IPS-20b (cell line): Measurements from ENCODE around the gene PTPRD.

Source experiments
- H3K27ac ChIP-seq: one replicate; pipeline ENCODE4 v1.5.1; 2013; ENCODE audit warnings: low read length
- H3K27me3 ChIP-seq: 2 replicates; pipeline ENCODE4 v1.6.1; 2013; ENCODE audit warnings: mild to moderate bottlenecking, low read length, inconsistent platforms; ENCODE audit not compliant: insufficient read depth
- H3K36me3 ChIP-seq: 2 replicates; pipeline ENCODE4 v1.6.1; 2013; ENCODE audit warnings: low read depth, mild to moderate bottlenecking, inconsistent platforms, low read length, moderate library complexity; ENCODE audit not compliant: insufficient read depth
- H3K4me1 ChIP-seq: 2 replicates; pipeline ENCODE4 v1.6.1; 2013; ENCODE audit warnings: mild to moderate bottlenecking, control low read depth, inconsistent platforms, low read length, moderate library complexity; ENCODE audit not compliant: insufficient read depth
- H3K4me3 ChIP-seq: 2 replicates; pipeline ENCODE4 v1.5.1; 2013; ENCODE audit warnings: mild to moderate bottlenecking, low read length, inconsistent platforms
- H3K9ac ChIP-seq: 2 replicates; pipeline ENCODE4 v1.6.1; 2013; ENCODE audit warnings: low read depth, mild to moderate bottlenecking, inconsistent platforms, low read length, moderate library complexity
- H3K9me3 ChIP-seq: 2 replicates; pipeline ENCODE4 v1.6.1; 2013; ENCODE audit warnings: mild to moderate bottlenecking, low read depth, low read length, inconsistent platforms; ENCODE audit not compliant: insufficient read depth

The PTPRD gene

GRCh38 chr9:8555762-8556500, 2056.9 kb downstream of the PTPRD start:
- no peak overlapping the region for H3K27ac ChIP-seq
- no peaks in the 10 kb centered on the region for H3K27me3 ChIP-seq
- H3K9ac ChIP-seq, result no peak overlapping the region
- H3K4me1 ChIP-seq, result peaks cover 6% of the 10 kb centered on the region; the same call in 1 of the 2 replicates
- H3K9me3 ChIP-seq, result no peaks in the 10 kb centered on the region
- no peaks in the 10 kb centered on the region for H3K36me3 ChIP-seq
- H3K4me3 ChIP-seq, result no peak overlapping the region

- Histone ChIP-seq H3K9ac (no peak overlapping the region), H3K36me3 (no peaks in the 10 kb centered on the region), H3K9me3 (no peaks in the 10 kb centered on the region), H3K27ac (no peak overlapping the region), H3K4me1 (no peaks in the 10 kb centered on the region), H3K4me3 (no peak overlapping the region), H3K27me3 (no peaks in the 10 kb centered on the region)
Measured at GRCh38 chr9:8553444-8553843, 2059.4 kb downstream of the PTPRD start.

- H3K4me1 ChIP-seq, result no peaks in the 10 kb centered on the region
Measured at GRCh38 chr9:8552732-8553131, 2060.1 kb downstream of the PTPRD start.

GRCh38 chr9:8549214-8549613, 2063.6 kb downstream of the PTPRD start:
- H3K27me3 ChIP-seq, result no peaks in the 10 kb centered on the region
- no peaks in the 10 kb centered on the region for H3K36me3 ChIP-seq
- H3K27ac ChIP-seq, result no peak overlapping the region
- H3K4me1 ChIP-seq, result no peaks in the 10 kb centered on the region
- H3K9ac ChIP-seq, result no peak overlapping the region
- H3K4me3 ChIP-seq, result no peak overlapping the region
- no peaks in the 10 kb centered on the region for H3K9me3 ChIP-seq

More at GRCh38 chr9:8552732-8553131, 2060.1 kb downstream of the PTPRD start:
- H3K9me3 ChIP-seq, result no peaks in the 10 kb centered on the region
- no peak overlapping the region for H3K9ac ChIP-seq
- no peaks in the 10 kb centered on the region for H3K27me3 ChIP-seq
- H3K4me3 ChIP-seq, result no peak overlapping the region
- no peaks in the 10 kb centered on the region for H3K36me3 ChIP-seq
- H3K27ac ChIP-seq, result no peak overlapping the region

GRCh38 chr9:8543219-8543618, 2069.6 kb downstream of the PTPRD start:
- Histone ChIP-seq H3K27me3 (no peaks in the 10 kb centered on the region), H3K4me1 (no peaks in the 10 kb centered on the region), H3K9ac (no peak overlapping the region), H3K27ac (no peak overlapping the region), H3K4me3 (no peak overlapping the region), H3K9me3 (no peaks in the 10 kb centered on the region), H3K36me3 (no peaks in the 10 kb centered on the region)

- Histone ChIP-seq H3K4me3 (no peak overlapping the region), H3K9me3 (no peaks in the 10 kb centered on the region), H3K27ac (no peak overlapping the region), H3K9ac (no peak overlapping the region), H3K27me3 (no peaks in the 10 kb centered on the region), H3K36me3 (no peaks in the 10 kb centered on the region), H3K4me1 (no peaks in the 10 kb centered on the region)
Measured at GRCh38 chr9:8542537-8542936, 2070.3 kb downstream of the PTPRD start.

GRCh38 chr9:8539681-8540197, 2073.1 kb downstream of the PTPRD start:
- Histone ChIP-seq H3K27ac (no peak overlapping the region), H3K27me3 (no peaks in the 10 kb centered on the region), H3K36me3 (no peaks in the 10 kb centered on the region), H3K4me1 (no peaks in the 10 kb centered on the region), H3K9me3 (no peaks in the 10 kb centered on the region), H3K9ac (no peak overlapping the region), H3K4me3 (no peak overlapping the region)

- H3K9me3 ChIP-seq, result no peaks in the 10 kb centered on the region
- no peak overlapping the region for H3K9ac ChIP-seq
- H3K4me1 ChIP-seq, result peaks cover 5% of the 10 kb centered on the region
- no peaks in the 10 kb centered on the region for H3K36me3 ChIP-seq
- no peak overlapping the region for H3K4me3 ChIP-seq
- H3K27ac ChIP-seq, result no peak overlapping the region
- H3K27me3 ChIP-seq, result no peaks in the 10 kb centered on the region
Measured at GRCh38 chr9:8536845-8537244, 2076.0 kb downstream of the PTPRD start.

- H3K9me3 ChIP-seq, result no peaks in the 10 kb centered on the region
- H3K27ac ChIP-seq, result no peak overlapping the region
- H3K4me1 ChIP-seq, result peaks cover 7% of the 10 kb centered on the region
- H3K4me3 ChIP-seq, result no peak overlapping the region
- no peaks in the 10 kb centered on the region for H3K36me3 ChIP-seq
- no peaks in the 10 kb centered on the region for H3K27me3 ChIP-seq
- no peak overlapping the region for H3K9ac ChIP-seq
Measured at GRCh38 chr9:8534828-8535227, 2078.0 kb downstream of the PTPRD start.

GRCh38 chr9:8533681-8534080, 2079.1 kb downstream of the PTPRD start:
- Histone ChIP-seq H3K4me1 (peaks cover 7% of the 10 kb centered on the region), H3K9ac (no peak overlapping the region), H3K27me3 (no peaks in the 10 kb centered on the region), H3K27ac (no peak overlapping the region), H3K4me3 (no peak overlapping the region), H3K36me3 (no peaks in the 10 kb centered on the region), H3K9me3 (no peaks in the 10 kb centered on the region)

GRCh38 chr9:8531826-8532415, 2080.9 kb downstream of the PTPRD start:
- Histone ChIP-seq H3K4me3 (no peak overlapping the region), H3K9me3 (no peaks in the 10 kb centered on the region), H3K9ac (no peak overlapping the region), H3K36me3 (no peaks in the 10 kb centered on the region), H3K27me3 (no peaks in the 10 kb centered on the region), H3K4me1 (peaks cover 7% of the 10 kb centered on the region), H3K27ac (no peak overlapping the region)

GRCh38 chr9:8521112-8521511, 2091.7 kb downstream of the PTPRD start:
- no peaks in the 10 kb centered on the region for H3K9me3 ChIP-seq
- H3K36me3 ChIP-seq, result peaks cover 6% of the 10 kb centered on the region; the same call in 1 of the 2 replicates
- no peak overlapping the region for H3K9ac ChIP-seq
- H3K27me3 ChIP-seq, result no peaks in the 10 kb centered on the region
- no peaks in the 10 kb centered on the region for H3K4me1 ChIP-seq
- no peak overlapping the region for H3K4me3 ChIP-seq
- H3K27ac ChIP-seq, result no peak overlapping the region
